Measurements from ENCODE around the gene KBTBD8.

DNA sequence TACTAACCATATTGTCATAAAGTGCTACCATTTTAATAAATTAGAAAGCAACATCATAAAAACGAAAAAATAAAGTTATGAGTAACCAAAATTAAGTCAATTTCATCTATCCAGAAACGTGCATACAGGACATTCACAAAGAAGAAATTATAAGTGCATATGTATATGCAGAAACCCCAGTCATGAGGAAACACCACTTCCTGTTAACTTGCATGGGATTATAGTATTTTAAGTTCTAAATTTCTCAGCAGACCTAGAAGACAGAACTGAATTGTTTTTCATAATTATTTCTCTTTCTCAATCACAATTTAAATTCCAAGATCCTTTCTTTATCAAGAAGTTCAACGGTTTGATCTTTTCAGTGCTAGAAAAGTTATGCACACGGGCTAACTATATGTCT, 1.4 kb upstream of the KBTBD8 start:
- no peak for TF ChIP-seq POLR2A (IDR thresholded peaks at IDR 0.05)
- TF ChIP-seq, protein P1, sequence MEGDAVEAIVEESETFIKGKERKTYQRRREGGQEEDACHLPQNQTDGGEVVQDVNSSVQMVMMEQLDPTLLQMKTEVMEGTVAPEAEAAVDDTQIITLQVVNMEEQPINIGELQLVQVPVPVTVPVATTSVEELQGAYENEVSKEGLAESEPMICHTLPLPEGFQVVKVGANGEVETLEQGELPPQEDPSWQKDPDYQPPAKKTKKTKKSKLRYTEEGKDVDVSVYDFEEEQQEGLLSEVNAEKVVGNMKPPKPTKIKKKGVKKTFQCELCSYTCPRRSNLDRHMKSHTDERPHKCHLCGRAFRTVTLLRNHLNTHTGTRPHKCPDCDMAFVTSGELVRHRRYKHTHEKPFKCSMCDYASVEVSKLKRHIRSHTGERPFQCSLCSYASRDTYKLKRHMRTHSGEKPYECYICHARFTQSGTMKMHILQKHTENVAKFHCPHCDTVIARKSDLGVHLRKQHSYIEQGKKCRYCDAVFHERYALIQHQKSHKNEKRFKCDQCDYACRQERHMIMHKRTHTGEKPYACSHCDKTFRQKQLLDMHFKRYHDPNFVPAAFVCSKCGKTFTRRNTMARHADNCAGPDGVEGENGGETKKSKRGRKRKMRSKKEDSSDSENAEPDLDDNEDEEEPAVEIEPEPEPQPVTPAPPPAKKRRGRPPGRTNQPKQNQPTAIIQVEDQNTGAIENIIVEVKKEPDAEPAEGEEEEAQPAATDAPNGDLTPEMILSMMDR (IDR thresholded peaks at IDR 0.05), result no peak

Data from adrenal gland (tissue), 5 donors.